DMS153 treated with DMSO at 0.1 percent for 48 hours (cell line): ENCODE measurements around the gene FAM120AOS.

Source experiments
- DNase-seq: peaks from one replicate; lab custom pipeline; 2025; ENCODE audit not compliant: unreplicated experiment; lab: John Stamatoyannopoulos, UW

Gene FAM120AOS

GRCh38 chr9:93467462-93467861 is 14.1 kb upstream of the FAM120AOS start:
- DNase-seq = no peak

GRCh38 chr9:93467062-93467416 is 13.7 kb upstream of the FAM120AOS start:
- no peak for DNase-seq

- DNase-seq = no peak
Measured at GRCh38 chr9:93466416-93467061, 13.2 kb upstream of the FAM120AOS start.

GRCh38 chr9:93465855-93466254 is 12.5 kb upstream of the FAM120AOS start:
- DNase-seq = no peak

- DNase-seq = no peak
Measured at GRCh38 chr9:93464876-93465275, 11.5 kb upstream of the FAM120AOS start.

GRCh38 chr9:93464395-93464794 is 11.0 kb upstream of the FAM120AOS start:
- no peak for DNase-seq

GRCh38 chr9:93463638-93464248 is 10.4 kb upstream of the FAM120AOS start:
- DNase-seq = no peak

- no peak for DNase-seq
Measured at GRCh38 chr9:93461821-93462220, 8.4 kb upstream of the FAM120AOS start.

GRCh38 chr9:93461414-93461743 is 8.0 kb upstream of the FAM120AOS start:
- DNase-seq = no peak

- DNase-seq = no peak
Measured at GRCh38 chr9:93460689-93461413, 7.5 kb upstream of the FAM120AOS start.

GRCh38 chr9:93459432-93459847 is 6.1 kb upstream of the FAM120AOS start:
- no peak for DNase-seq

GRCh38 chr9:93458712-93459111 is 5.3 kb upstream of the FAM120AOS start:
- DNase-seq = no peak

GRCh38 chr9:93457006-93457405 is 3.6 kb upstream of the FAM120AOS start:
- no peak for DNase-seq

- DNase-seq = no peak
Measured at GRCh38 chr9:93456504-93456903, 3.1 kb upstream of the FAM120AOS start.

GRCh38 chr9:93456022-93456421 is 2.6 kb upstream of the FAM120AOS start:
- DNase-seq = no peak

GRCh38 chr9:93452710-93453046 is 703 bp downstream of the FAM120AOS start:
- no peak for DNase-seq

- no peak for DNase-seq
Measured at GRCh38 chr9:93451849-93452709, 1.3 kb downstream of the FAM120AOS start.

GRCh38 chr9:93450945-93451815 is 2.2 kb downstream of the FAM120AOS start, which contains the start of gene FAM120A:
Gene FAM120A (plus strand): TSS chr9:93451685. CDS start chr9:93451916, 231 bp downstream.
- DNase-seq = peak; percentile 49

- DNase-seq = no peak
Measured at GRCh38 chr9:93447655-93448054, 5.7 kb downstream of the FAM120AOS start.

GRCh38 chr9:93446073-93446472 is 7.3 kb downstream of the FAM120AOS start:
- no peak for DNase-seq
